RWPE2 (cell line): ENCODE results near the gene MN1.

Experiments
- ATAC-seq: fragments of 200-7000 bp; cut with Tn5 transposase; 3 replicates; pipeline ENCODE4 v1.9.1; 2021; ENCODE audit warnings: low read depth
- DNase-seq: peaks from one replicate; pipeline ENCODE4 v3.0.0-alpha.2; 2020; ENCODE audit warnings: low spot score
- H3K27ac ChIP-seq: fragments of 450-650 bp; 2 replicates; pipeline ENCODE4 v1.5.1; 2017; ENCODE audit warnings: mild to moderate bottlenecking; ENCODE audit not compliant: poor library complexity, severe bottlenecking
- H3K27me3 ChIP-seq: fragments of 250-450 bp; sonication (Bioruptor Pico); 2 replicates; pipeline ENCODE4 v1.5.1; 2021; ENCODE audit warnings: mild to moderate bottlenecking, moderate library complexity; ENCODE audit not compliant: insufficient read depth, poor library complexity, severe bottlenecking
- H3K36me3 ChIP-seq: fragments of 250-450 bp; sonication (Bioruptor Pico); 2 replicates; pipeline ENCODE4 v1.5.1; 2020; ENCODE audit warnings: low read depth, mild to moderate bottlenecking, moderate library complexity
- H3K4me1 ChIP-seq: fragments of 250-450 bp; sonication (Bioruptor Pico); 2 replicates; pipeline ENCODE4 v1.5.1; 2021; ENCODE audit warnings: mild to moderate bottlenecking, moderate library complexity; ENCODE audit not compliant: insufficient read depth, poor library complexity, severe bottlenecking
- H3K4me3 ChIP-seq: fragments of 250-450 bp; sonication (Bioruptor Pico); 2 replicates; pipeline ENCODE4 v1.5.1; 2021; ENCODE audit warnings: mild to moderate bottlenecking, moderate library complexity; ENCODE audit not compliant: severe bottlenecking
- H3K9me3 ChIP-seq: fragments of 250-450 bp; sonication (Bioruptor Pico); 2 replicates; pipeline ENCODE4 v1.5.1; 2021; ENCODE audit warnings: mild to moderate bottlenecking, moderate library complexity; ENCODE audit not compliant: severe bottlenecking
- CTCF ChIP-seq: fragments of 450-650 bp; IDR thresholded peaks from one replicate; pipeline ENCODE4 v1.5.1; 2017; ENCODE audit warnings: mild to moderate bottlenecking, moderate library complexity; ENCODE audit not compliant: poor library complexity, severe bottlenecking

Gene MN1

GRCh38 chr22:27775758-27776649, 25.6 kb downstream of the MN1 start:
- ATAC-seq (no peak), DNase-seq (no peak)
- TF ChIP-seq CTCF = no peak
- no peaks in the 10 kb centered on the region for H3K27me3 ChIP-seq
- H3K27ac ChIP-seq = no peak overlapping the region
- H3K4me3 ChIP-seq = no peak overlapping the region
- H3K9me3 ChIP-seq = no peaks in the 10 kb centered on the region
- no peaks in the 10 kb centered on the region; the same call in 1 of the 2 replicates for H3K36me3 ChIP-seq
- H3K4me1 ChIP-seq = no peaks in the 10 kb centered on the region

- ATAC-seq (no peak), DNase-seq (no peak)
- H3K36me3 ChIP-seq = no peaks in the 10 kb centered on the region
- no peaks in the 10 kb centered on the region for H3K9me3 ChIP-seq
- no peak for TF ChIP-seq CTCF
- H3K27me3 ChIP-seq = no peaks in the 10 kb centered on the region
- no peak overlapping the region for H3K4me3 ChIP-seq
- H3K27ac ChIP-seq = no peak overlapping the region
- no peaks in the 10 kb centered on the region for H3K4me1 ChIP-seq
Measured at GRCh38 chr22:27775087-27775698, 26.4 kb downstream of the MN1 start.

GRCh38 chr22:27774200-27774599, 27.4 kb downstream of the MN1 start:
- DNase-seq = no peak

GRCh38 chr22:27772984-27773498, 28.5 kb downstream of the MN1 start:
- Histone ChIP-seq H3K4me3 (no peak overlapping the region), H3K36me3 (no peaks in the 10 kb centered on the region), H3K27ac (no peak overlapping the region), H3K4me1 (no peaks in the 10 kb centered on the region), H3K9me3 (no peaks in the 10 kb centered on the region), H3K27me3 (no peaks in the 10 kb centered on the region)
- no peak for DNase-seq
- no peak for ATAC-seq
- no peak for TF ChIP-seq CTCF

More at GRCh38 chr22:27774200-27774599, 27.4 kb downstream of the MN1 start:
- Histone ChIP-seq H3K27me3 (no peaks in the 10 kb centered on the region), H3K36me3 (no peaks in the 10 kb centered on the region), H3K4me1 (no peaks in the 10 kb centered on the region), H3K4me3 (no peak overlapping the region), H3K27ac (no peak overlapping the region), H3K9me3 (no peaks in the 10 kb centered on the region)
- TF ChIP-seq CTCF = no peak
- ATAC-seq = no peak
